ENCODE measurements around the gene GUCY2D. TPM values are rescaled to one million over a fixed set of nuclear protein-coding genes. Genes with fewer than 3 reads are reported as not detected.

Gene GUCY2D
- total and polyA plus RNA-seq, 9 donors: under 0.01 to 0.11 (median 0.04) TPM; not detected in 6

DNA sequence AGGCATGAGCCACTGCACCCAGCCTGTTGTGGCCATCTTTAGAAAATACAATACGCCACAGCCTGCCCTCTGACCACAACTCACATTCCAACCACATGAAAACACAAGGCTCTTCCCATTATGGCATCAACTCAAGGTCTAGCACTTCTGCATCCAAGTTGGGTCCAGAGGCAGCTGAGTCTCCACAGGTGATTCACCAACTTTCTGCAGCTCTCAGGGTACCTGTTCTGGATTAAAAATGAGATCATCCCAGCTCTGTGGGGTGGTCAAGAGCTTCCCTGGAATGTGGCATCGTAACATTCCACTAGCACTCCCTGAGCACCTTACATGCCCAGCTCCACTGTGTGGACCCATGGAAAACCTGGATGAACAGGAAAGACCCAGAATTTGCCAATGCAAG, 9.9 kb upstream of the GUCY2D start:
- Histone ChIP-seq H3K4me3 (ENCODE audit: low read length) (no peak overlapping the region), H3K36me3 (ENCODE audit: control insufficient read depth, insufficient read depth, low read length) (no peaks in the 10 kb centered on the region), H3K27ac (ENCODE audit: low read length) (no peak overlapping the region), H3K27me3 (ENCODE audit: control insufficient read depth, insufficient read depth, low read length) (peaks cover 11% of the 10 kb centered on the region), H3K4me1 (ENCODE audit: control insufficient read depth, insufficient read depth, low read length) (peaks cover 12% of the 10 kb centered on the region), H3K9me3 (replicated peaks; ENCODE audit: control insufficient read depth, low read depth, low read length) (no peaks in the 10 kb centered on the region)
- 60% methylated on average over 1 of the region's 2 CpGs for WGBS (ENCODE audit: insufficient coverage)
- no peak for DNase-seq

- Histone ChIP-seq H3K27me3 (ENCODE audit: control insufficient read depth, insufficient read depth, low read length) (peaks cover 11% of the 10 kb centered on the region), H3K9me3 (replicated peaks; ENCODE audit: control insufficient read depth, low read depth, low read length) (no peaks in the 10 kb centered on the region), H3K4me1 (ENCODE audit: control insufficient read depth, insufficient read depth, low read length) (peaks cover 14% of the 10 kb centered on the region), H3K4me3 (ENCODE audit: low read length) (no peak overlapping the region), H3K27ac (ENCODE audit: low read length) (no peak overlapping the region), H3K36me3 (ENCODE audit: control insufficient read depth, insufficient read depth, low read length) (no peaks in the 10 kb centered on the region)
- no peak for DNase-seq
- 80% methylated on average over 1 of the region's 3 CpGs for WGBS (ENCODE audit: insufficient coverage)
Observed at GRCh38 chr17:7992924-7993323, 9.5 kb upstream of the GUCY2D start.

DNA sequence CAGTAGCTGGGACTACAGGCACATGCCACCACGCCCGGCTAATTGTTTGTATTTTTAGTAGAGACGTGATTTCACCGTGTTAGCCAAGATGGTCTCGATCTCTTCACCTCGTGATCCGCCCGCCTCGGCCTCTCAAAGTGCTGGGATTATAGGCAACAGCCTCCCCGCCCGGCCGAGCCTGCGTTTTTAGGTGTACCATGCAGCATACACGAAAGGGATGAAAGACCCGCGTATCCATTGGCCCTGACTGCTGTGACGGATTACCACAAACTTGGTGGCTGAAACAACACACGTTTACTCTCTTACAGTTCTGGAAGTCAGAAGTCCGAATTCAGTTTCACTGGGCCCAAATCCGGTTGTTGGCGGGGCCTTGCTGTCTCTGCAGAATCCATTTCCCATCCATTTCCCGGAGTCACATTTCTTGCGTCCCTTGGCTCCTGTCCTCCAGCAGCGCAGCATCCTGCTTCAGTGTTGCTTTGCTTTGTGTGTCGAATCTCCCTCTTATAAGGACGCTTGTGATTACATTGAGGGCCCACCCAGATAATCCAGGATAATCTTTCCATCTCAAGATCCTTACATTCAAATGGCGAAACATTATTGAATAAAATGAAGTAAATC, 8.3 kb upstream of the GUCY2D start:
- 72% methylated on average over 23 of the region's 27 CpGs for WGBS (ENCODE audit: insufficient coverage)
- peaks cover 14% of the 10 kb centered on the region for H3K4me1 ChIP-seq (ENCODE audit: control insufficient read depth, insufficient read depth, low read length)
- H3K27me3 ChIP-seq (ENCODE audit: control insufficient read depth, insufficient read depth, low read length): peaks cover 18% of the 10 kb centered on the region
- H3K27ac ChIP-seq (ENCODE audit: low read length): no peak overlapping the region
- DNase-seq: peak; percentile 62
- no peaks in the 10 kb centered on the region for H3K9me3 ChIP-seq (replicated peaks; ENCODE audit: control insufficient read depth, low read depth, low read length)
- no peak overlapping the region for H3K4me3 ChIP-seq (ENCODE audit: low read length)
- H3K36me3 ChIP-seq (ENCODE audit: control insufficient read depth, insufficient read depth, low read length): no peaks in the 10 kb centered on the region

DNA sequence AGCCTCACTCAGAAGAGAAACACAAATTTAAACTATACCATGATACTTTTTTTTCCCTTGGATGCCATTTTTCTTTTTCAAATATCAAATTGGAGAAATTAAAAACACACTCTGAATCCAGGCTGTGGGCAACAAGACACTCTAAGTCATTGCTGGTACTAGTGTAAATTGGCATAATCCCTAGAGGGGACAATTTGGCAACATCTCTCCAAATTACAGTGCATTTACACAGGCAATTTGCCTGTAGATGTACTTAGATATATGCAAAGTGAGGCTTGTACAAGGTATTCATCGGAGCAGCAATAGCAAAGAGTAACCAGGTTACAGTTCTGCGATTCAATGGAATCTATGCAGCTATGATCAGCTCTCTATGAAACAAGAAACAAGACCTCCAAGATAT, 6.7 kb upstream of the GUCY2D start:
- peaks cover 25% of the 10 kb centered on the region for H3K27me3 ChIP-seq (ENCODE audit: control insufficient read depth, insufficient read depth, low read length)

GRCh38 chr17:7997186-7997585, 5.2 kb upstream of the GUCY2D start:
- peak; percentile 43 for DNase-seq
- H3K4me3 ChIP-seq (ENCODE audit: low read length): no peak overlapping the region
- 26% methylated on average over 3 of the region's 5 CpGs for WGBS (ENCODE audit: insufficient coverage)

More for the DNA sequence above, 6.7 kb upstream of the GUCY2D start:
- H3K27ac ChIP-seq (ENCODE audit: low read length): no peak overlapping the region
- no peak for DNase-seq
- no CpG with 5 or more reads among the region's 2 CpGs for WGBS (ENCODE audit: insufficient coverage)
- H3K9me3 ChIP-seq (replicated peaks; ENCODE audit: control insufficient read depth, low read depth, low read length): no peaks in the 10 kb centered on the region
- H3K4me1 ChIP-seq (ENCODE audit: control insufficient read depth, insufficient read depth, low read length): peaks cover 6% of the 10 kb centered on the region
- H3K36me3 ChIP-seq (ENCODE audit: control insufficient read depth, insufficient read depth, low read length): no peaks in the 10 kb centered on the region
- H3K4me3 ChIP-seq (ENCODE audit: low read length): no peak overlapping the region

DNA sequence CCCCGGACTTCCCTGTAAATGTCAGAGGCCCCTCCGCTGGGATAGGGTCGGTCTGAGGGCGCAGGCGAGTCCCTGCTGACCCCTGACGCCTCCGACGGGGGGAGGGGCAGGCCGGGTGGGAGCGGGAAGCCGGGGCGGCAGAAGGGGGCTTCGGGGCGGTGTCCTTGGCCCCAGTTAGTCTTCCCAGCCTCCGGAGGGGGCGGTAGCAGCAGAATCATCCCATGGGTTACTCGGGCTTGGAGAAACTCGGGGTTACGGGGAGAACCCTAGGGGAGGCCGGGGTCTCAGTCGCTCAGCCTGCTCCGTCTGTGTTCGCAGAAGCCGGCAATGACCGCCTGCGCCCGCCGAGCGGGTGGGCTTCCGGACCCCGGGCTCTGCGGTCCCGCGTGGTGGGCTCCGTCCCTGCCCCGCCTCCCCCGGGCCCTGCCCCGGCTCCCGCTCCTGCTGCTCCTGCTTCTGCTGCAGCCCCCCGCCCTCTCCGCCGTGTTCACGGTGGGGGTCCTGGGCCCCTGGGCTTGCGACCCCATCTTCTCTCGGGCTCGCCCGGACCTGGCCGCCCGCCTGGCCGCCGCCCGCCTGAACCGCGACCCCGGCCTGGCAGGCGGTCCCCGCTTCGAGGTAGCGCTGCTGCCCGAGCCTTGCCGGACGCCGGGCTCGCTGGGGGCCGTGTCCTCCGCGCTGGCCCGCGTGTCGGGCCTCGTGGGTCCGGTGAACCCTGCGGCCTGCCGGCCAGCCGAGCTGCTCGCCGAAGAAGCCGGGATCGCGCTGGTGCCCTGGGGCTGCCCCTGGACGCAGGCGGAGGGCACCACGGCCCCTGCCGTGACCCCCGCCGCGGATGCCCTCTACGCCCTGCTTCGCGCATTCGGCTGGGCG, 542 bp downstream of the GUCY2D start:
- DNase-seq: no peak
- Histone ChIP-seq H3K36me3 (ENCODE audit: control insufficient read depth, insufficient read depth, low read length) (no peaks in the 10 kb centered on the region), H3K9me3 (replicated peaks; ENCODE audit: control insufficient read depth, low read depth, low read length) (no peaks in the 10 kb centered on the region), H3K4me3 (ENCODE audit: low read length) (no peak overlapping the region), H3K27ac (ENCODE audit: low read length) (no peak overlapping the region), H3K27me3 (ENCODE audit: control insufficient read depth, insufficient read depth, low read length) (peaks cover 72% of the 10 kb centered on the region), H3K4me1 (ENCODE audit: control insufficient read depth, insufficient read depth, low read length) (peaks cover 15% of the 10 kb centered on the region)
- 1% methylated on average over 92 of the region's 92 CpGs for WGBS (ENCODE audit: insufficient coverage)

More at GRCh38 chr17:7997186-7997585, 5.2 kb upstream of the GUCY2D start:
- Histone ChIP-seq H3K9me3 (replicated peaks; ENCODE audit: control insufficient read depth, low read depth, low read length) (no peaks in the 10 kb centered on the region), H3K36me3 (ENCODE audit: control insufficient read depth, insufficient read depth, low read length) (no peaks in the 10 kb centered on the region), H3K27ac (ENCODE audit: low read length) (no peak overlapping the region), H3K27me3 (ENCODE audit: control insufficient read depth, insufficient read depth, low read length) (peaks cover 32% of the 10 kb centered on the region), H3K4me1 (ENCODE audit: control insufficient read depth, insufficient read depth, low read length) (peaks cover 9% of the 10 kb centered on the region)

DNA sequence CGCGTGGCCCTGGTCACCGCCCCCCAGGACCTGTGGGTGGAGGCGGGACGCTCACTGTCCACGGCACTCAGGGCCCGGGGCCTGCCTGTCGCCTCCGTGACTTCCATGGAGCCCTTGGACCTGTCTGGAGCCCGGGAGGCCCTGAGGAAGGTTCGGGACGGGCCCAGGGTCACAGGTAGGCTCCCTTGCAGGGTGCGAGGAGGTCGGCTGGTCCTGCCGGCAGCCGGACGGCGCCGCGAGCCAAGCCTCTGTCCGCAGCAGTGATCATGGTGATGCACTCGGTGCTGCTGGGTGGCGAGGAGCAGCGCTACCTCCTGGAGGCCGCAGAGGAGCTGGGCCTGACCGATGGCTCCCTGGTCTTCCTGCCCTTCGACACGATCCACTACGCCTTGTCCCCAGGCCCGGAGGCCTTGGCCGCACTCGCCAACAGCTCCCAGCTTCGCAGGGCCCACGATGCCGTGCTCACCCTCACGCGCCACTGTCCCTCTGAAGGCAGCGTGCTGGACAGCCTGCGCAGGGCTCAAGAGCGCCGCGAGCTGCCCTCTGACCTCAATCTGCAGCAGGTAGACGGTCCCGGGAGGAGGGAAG, 1.3 kb downstream of the GUCY2D start:
- Histone ChIP-seq H3K27me3 (ENCODE audit: control insufficient read depth, insufficient read depth, low read length) (peaks cover 68% of the 10 kb centered on the region), H3K36me3 (ENCODE audit: control insufficient read depth, insufficient read depth, low read length) (no peaks in the 10 kb centered on the region), H3K4me3 (ENCODE audit: low read length) (no peak overlapping the region)

GRCh38 chr17:8004899-8005298, 2.5 kb downstream of the GUCY2D start:
- WGBS (ENCODE audit: insufficient coverage): 94% methylated on average over 5 of the region's 6 CpGs
- no peak for DNase-seq
- no peaks in the 10 kb centered on the region for H3K9me3 ChIP-seq (replicated peaks; ENCODE audit: control insufficient read depth, low read depth, low read length)
- H3K4me1 ChIP-seq (ENCODE audit: control insufficient read depth, insufficient read depth, low read length): peaks cover 15% of the 10 kb centered on the region
- H3K27ac ChIP-seq (ENCODE audit: low read length): no peak overlapping the region
- H3K27me3 ChIP-seq (ENCODE audit: control insufficient read depth, insufficient read depth, low read length): peaks cover 67% of the 10 kb centered on the region
- no peaks in the 10 kb centered on the region for H3K36me3 ChIP-seq (ENCODE audit: control insufficient read depth, insufficient read depth, low read length)
- no peak overlapping the region for H3K4me3 ChIP-seq (ENCODE audit: low read length)

More for the DNA sequence above, 1.3 kb downstream of the GUCY2D start:
- DNase-seq: no peak
- 20% methylated on average over 44 of the region's 44 CpGs for WGBS (ENCODE audit: insufficient coverage)
- peaks cover 15% of the 10 kb centered on the region for H3K4me1 ChIP-seq (ENCODE audit: control insufficient read depth, insufficient read depth, low read length)
- H3K27ac ChIP-seq (ENCODE audit: low read length): no peak overlapping the region
- H3K9me3 ChIP-seq (replicated peaks; ENCODE audit: control insufficient read depth, low read depth, low read length): no peaks in the 10 kb centered on the region

- H3K4me3 ChIP-seq (ENCODE audit: low read length): no peak overlapping the region
- H3K9me3 ChIP-seq (replicated peaks; ENCODE audit: control insufficient read depth, low read depth, low read length): no peaks in the 10 kb centered on the region
- peaks cover 66% of the 10 kb centered on the region for H3K27me3 ChIP-seq (ENCODE audit: control insufficient read depth, insufficient read depth, low read length)
- WGBS (ENCODE audit: insufficient coverage): no CpG with 5 or more reads among the region's 1 CpG
- no peaks in the 10 kb centered on the region for H3K36me3 ChIP-seq (ENCODE audit: control insufficient read depth, insufficient read depth, low read length)
- no peak overlapping the region for H3K27ac ChIP-seq (ENCODE audit: low read length)
- peaks cover 15% of the 10 kb centered on the region for H3K4me1 ChIP-seq (ENCODE audit: control insufficient read depth, insufficient read depth, low read length)
- DNase-seq: no peak
Observed at GRCh38 chr17:8005357-8005756, 2.9 kb downstream of the GUCY2D start.

Data from muscle of leg (tissue), 11 donors.